OCI-LY3 (cell line): Measurements from ENCODE around the gene KRT6B.

Experiments
- H2AFZ ChIP-seq: fragments of 200-600, 300-600 bp; shearing (Covaris generic); 2 replicates; pipeline ENCODE4 v1.6.0; 2014; ENCODE audit warnings: antibody characterized with exemption, low read depth, low read length
- H3K27ac ChIP-seq: fragments of 200-600, 300-600 bp; sonication (generic); 2 replicates; pipeline ENCODE4 v1.5.1; 2014; ENCODE audit warnings: mild to moderate bottlenecking, low read length, moderate library complexity, mixed read lengths
- H3K27me3 ChIP-seq: fragments of 200-600, 300-600 bp; sonication (generic); 2 replicates; pipeline ENCODE4 v1.6.1; 2014; ENCODE audit warnings: low read depth, low read length, mixed read lengths
- H3K36me3 ChIP-seq: fragments of 200-600, 300-600 bp; sonication (generic); replicated peaks from 2 replicates; pipeline ENCODE3; 2014; ENCODE audit warnings: low read depth, low read length, mixed read lengths
- H3K4me1 ChIP-seq: fragments of 300-600, 200-600 bp; sonication (generic); 2 replicates; pipeline ENCODE4 v1.6.1; 2014; ENCODE audit warnings: low read length, mixed read lengths
- H3K4me2 ChIP-seq: fragments of 200-600, 300-600 bp; sonication (generic); 2 replicates; pipeline ENCODE4 v1.6.1; 2014; ENCODE audit warnings: low read length, mixed read lengths
- H3K4me3 ChIP-seq: fragments of 300-600, 200-600 bp; sonication (generic); 2 replicates; pipeline ENCODE4 v1.5.1; 2014; ENCODE audit warnings: antibody characterized with exemption, mild to moderate bottlenecking, low read length, moderate library complexity
- H3K79me2 ChIP-seq: fragments of 300-600, 200-600 bp; shearing (Covaris generic); 2 replicates; pipeline ENCODE4 v1.6.1; 2014; ENCODE audit warnings: mild to moderate bottlenecking, low read length, mixed read lengths
- H3K9ac ChIP-seq: fragments of 300-600, 200-600 bp; shearing (Covaris generic); 2 replicates; pipeline ENCODE4 v1.6.0; 2014; ENCODE audit warnings: mild to moderate bottlenecking, low read length, moderate library complexity
- H3K9me3 ChIP-seq: fragments of 200-600, 300-600 bp; shearing (Covaris generic); 2 replicates; pipeline ENCODE4 v1.6.1; 2014; ENCODE audit warnings: low read length, mixed read lengths; ENCODE audit not compliant: insufficient read depth
- H4K20me1 ChIP-seq: fragments of 200-600, 300-600 bp; sonication (generic); 2 replicates; pipeline ENCODE4 v1.6.1; 2016; ENCODE audit warnings: low read length, mixed read lengths; ENCODE audit not compliant: insufficient read depth
- EZH2phosphoT487 ChIP-seq: fragments of 200-600 bp; shearing (Covaris generic); IDR thresholded peaks from 2 replicates; pipeline ENCODE4 v1.6.1; 2018; ENCODE audit warnings: antibody characterized with exemption, mixed run types, low read depth
- TF ChIP-seq, protein P1 (sequence below): fragments of 200-600, 300-600 bp; sonication (generic); IDR thresholded peaks from 2 replicates; pipeline ENCODE4 v1.5.1; 2014; ENCODE audit warnings: antibody characterized with exemption, low read length, low read depth

The KRT6B gene

DNA sequence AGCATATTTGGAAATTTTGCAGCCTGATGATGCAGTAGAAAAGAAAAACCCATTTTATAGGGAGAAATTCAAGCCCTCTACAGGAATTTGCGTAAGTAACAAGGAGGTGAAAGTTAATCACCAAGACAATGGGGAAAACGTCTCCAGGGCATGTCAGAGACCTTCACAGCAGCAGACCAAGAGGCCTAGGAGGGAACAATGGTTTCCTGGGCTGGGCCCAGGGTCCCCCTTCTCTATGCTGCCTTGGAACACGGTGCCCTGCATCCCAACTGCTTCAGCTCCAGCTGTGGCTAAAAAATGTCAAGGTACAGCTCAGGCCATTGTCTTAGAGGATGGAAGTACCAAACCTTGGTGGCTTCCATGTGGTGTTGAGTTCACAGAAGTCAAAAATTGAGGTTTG lies 28.1 kb upstream of the KRT6B start:
- no peaks in the 10 kb centered on the region for H3K9me3 ChIP-seq
- no peaks in the 10 kb centered on the region for H3K79me2 ChIP-seq
- no peaks in the 10 kb centered on the region for H3K4me1 ChIP-seq
- peaks cover 13% of the 10 kb centered on the region for H3K27me3 ChIP-seq
- no peak for TF ChIP-seq EZH2phosphoT487
- TF ChIP-seq, protein P1, sequence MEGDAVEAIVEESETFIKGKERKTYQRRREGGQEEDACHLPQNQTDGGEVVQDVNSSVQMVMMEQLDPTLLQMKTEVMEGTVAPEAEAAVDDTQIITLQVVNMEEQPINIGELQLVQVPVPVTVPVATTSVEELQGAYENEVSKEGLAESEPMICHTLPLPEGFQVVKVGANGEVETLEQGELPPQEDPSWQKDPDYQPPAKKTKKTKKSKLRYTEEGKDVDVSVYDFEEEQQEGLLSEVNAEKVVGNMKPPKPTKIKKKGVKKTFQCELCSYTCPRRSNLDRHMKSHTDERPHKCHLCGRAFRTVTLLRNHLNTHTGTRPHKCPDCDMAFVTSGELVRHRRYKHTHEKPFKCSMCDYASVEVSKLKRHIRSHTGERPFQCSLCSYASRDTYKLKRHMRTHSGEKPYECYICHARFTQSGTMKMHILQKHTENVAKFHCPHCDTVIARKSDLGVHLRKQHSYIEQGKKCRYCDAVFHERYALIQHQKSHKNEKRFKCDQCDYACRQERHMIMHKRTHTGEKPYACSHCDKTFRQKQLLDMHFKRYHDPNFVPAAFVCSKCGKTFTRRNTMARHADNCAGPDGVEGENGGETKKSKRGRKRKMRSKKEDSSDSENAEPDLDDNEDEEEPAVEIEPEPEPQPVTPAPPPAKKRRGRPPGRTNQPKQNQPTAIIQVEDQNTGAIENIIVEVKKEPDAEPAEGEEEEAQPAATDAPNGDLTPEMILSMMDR: no peak
- H3K27ac ChIP-seq: no peak overlapping the region
- no peak overlapping the region for H3K4me2 ChIP-seq
- no peak overlapping the region for H3K4me3 ChIP-seq
- no peaks in the 10 kb centered on the region for H3K36me3 ChIP-seq
- H4K20me1 ChIP-seq: no peaks in the 10 kb centered on the region
- H3K9ac ChIP-seq: no peak overlapping the region
- H2AFZ ChIP-seq: no peak overlapping the region

DNA sequence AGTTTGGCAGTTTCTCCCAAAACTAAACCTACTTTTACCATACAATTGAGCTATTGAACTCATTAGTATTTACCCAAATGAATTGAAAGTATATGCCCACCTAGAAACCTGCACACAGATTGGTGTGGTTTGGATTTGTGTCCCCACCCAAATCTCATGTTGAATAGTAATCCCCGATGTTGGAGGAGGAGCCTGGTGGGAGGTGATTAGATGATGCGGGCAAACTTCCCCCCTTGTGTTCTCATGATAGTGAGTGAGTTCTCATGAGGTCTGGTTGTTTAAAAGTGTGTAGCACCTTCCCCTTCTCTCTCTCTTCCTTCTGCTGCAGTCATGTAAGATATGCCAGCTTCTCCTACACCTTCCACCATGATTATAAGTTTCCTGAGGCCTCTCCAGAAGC lies 25.7 kb upstream of the KRT6B start:
- no peaks in the 10 kb centered on the region for H4K20me1 ChIP-seq
- H3K27me3 ChIP-seq: peaks cover 5% of the 10 kb centered on the region
- H3K27ac ChIP-seq: no peak overlapping the region
- no peak overlapping the region for H3K4me3 ChIP-seq
- H3K36me3 ChIP-seq: no peaks in the 10 kb centered on the region
- no peaks in the 10 kb centered on the region for H3K4me1 ChIP-seq
- H3K9me3 ChIP-seq: no peaks in the 10 kb centered on the region
- H3K79me2 ChIP-seq: no peaks in the 10 kb centered on the region
- H3K9ac ChIP-seq: no peak overlapping the region
- TF ChIP-seq EZH2phosphoT487: no peak
- TF ChIP-seq, protein P1: no peak
- no peak overlapping the region for H3K4me2 ChIP-seq
- no peak overlapping the region for H2AFZ ChIP-seq

- H4K20me1 ChIP-seq: no peaks in the 10 kb centered on the region
- no peaks in the 10 kb centered on the region for H3K4me1 ChIP-seq
- H3K9ac ChIP-seq: no peak overlapping the region
- TF ChIP-seq, protein P1: no peak
- no peak for TF ChIP-seq EZH2phosphoT487
- H3K27me3 ChIP-seq: no peaks in the 10 kb centered on the region
- no peak overlapping the region for H2AFZ ChIP-seq
- no peak overlapping the region for H3K27ac ChIP-seq
- no peaks in the 10 kb centered on the region for H3K79me2 ChIP-seq
- no peak overlapping the region for H3K4me2 ChIP-seq
- no peak overlapping the region for H3K4me3 ChIP-seq
- H3K36me3 ChIP-seq: no peaks in the 10 kb centered on the region
- no peaks in the 10 kb centered on the region for H3K9me3 ChIP-seq
These were observed 22.3 kb upstream of the KRT6B start for GRCh38 chr12:52474212-52474611.

GRCh38 chr12:52473768-52474167 lies 21.8 kb upstream of the KRT6B start, which contains the start of gene KRT6C:
TSS of gene KRT6C (minus strand) at chr12:52473805. CDS start at chr12:52473737, 68 bp downstream.
- H3K79me2 ChIP-seq: no peaks in the 10 kb centered on the region
- no peak within 1 kb of the TSS for H3K27ac ChIP-seq
- H3K4me2 ChIP-seq: no peak within 1 kb of the TSS
- no peak within 1 kb of the TSS for H3K9ac ChIP-seq
- H3K4me1 ChIP-seq: no peaks in the 10 kb centered on the region
- H4K20me1 ChIP-seq: no peaks in the 10 kb centered on the region
- H3K36me3 ChIP-seq: no peaks in the 10 kb centered on the region
- no peak for TF ChIP-seq EZH2phosphoT487
- TF ChIP-seq, protein P1: no peak
- H3K27me3 ChIP-seq: no peaks in the 10 kb centered on the region
- no peak within 1 kb of the TSS for H3K4me3 ChIP-seq
- no peaks in the 10 kb centered on the region for H3K9me3 ChIP-seq
- H2AFZ ChIP-seq: no peak within 1 kb of the TSS
